Left lung (tissue), 10 donors: ENCODE measurements around the gene SYF2. TPM values are rescaled to one million over a fixed set of nuclear protein-coding genes. Genes with fewer than 3 reads are reported as not detected.
"Not testable (repeated sequence)": the region's sequence is repeated elsewhere in the genome, so short reads cannot be mapped to it uniquely, and the experiment has no call there.

ENCODE experiments used
- ATAC-seq: fragments of 200-7000 bp; cut with Tn5 transposase; one replicate; pipeline ENCODE4 v1.9.1; 2020; ENCODE audit warnings: moderate library complexity
- DNase-seq, 4 donors: peaks; one replicate each; pipeline ENCODE4 v3.0.0-alpha.2; 2013 to 2020
- H3K27ac ChIP-seq, 2 donors: fragments of 200-600 bp; sonication (generic) in 1 of 2; one replicate each; pipeline versions ENCODE4 v1.5.0 to v1.8.0; 2020 to 2021
- H3K27me3 ChIP-seq, 2 donors: fragments of 200-600 bp; sonication (generic) in 1 of 2; one replicate each; pipeline versions ENCODE4 v1.5.0 to v1.8.0; 2020 to 2021
- H3K36me3 ChIP-seq, 2 donors: fragments of 200-600 bp; sonication (generic) in 1 of 2; one replicate each; pipeline versions ENCODE4 v1.5.0 to v1.8.0; 2020 to 2021
- H3K4me1 ChIP-seq, 2 donors: fragments of 200-600 bp; one replicate each; pipeline ENCODE4 v1.8.0; 2021
- H3K4me3 ChIP-seq, 2 donors: fragments of 200-600 bp; sonication (generic) in 1 of 2; one replicate each; pipeline versions ENCODE4 v1.5.0 to v1.8.0; 2020 to 2021; ENCODE audit warnings: mild to moderate bottlenecking in 1 of 2
- H3K9me3 ChIP-seq, 2 donors: fragments of 200-600 bp; sonication (generic) in 1 of 2; one replicate each; pipeline versions ENCODE4 v1.5.0 to v1.8.0; 2020 to 2021
- CTCF ChIP-seq, 2 donors: fragments of 200-600 bp; sonication (generic) in 1 of 2; IDR thresholded peaks; one replicate each; pipeline versions ENCODE4 v1.5.0 to v1.8.0; 2021; ENCODE audit warnings: antibody characterized with exemption in 2 of 2
- intact Hi-C, 2 donors: fragments of 100-400 bp; cut with DNase I; formaldehyde crosslinking; loops; one replicate each; pipeline versions ENCODE4 v1.11.2 to v1.14.2; 2022
- polyA plus RNA-seq, 6 donors: library from polyadenylated mRNA; unstranded; fragments of 120-200 nt; gene quantifications; one replicate each; pipeline ENCODE4 v1.2.1, GENCODE V29; 2013; ENCODE audit not compliant: insufficient read length in 6 of 6
- total RNA-seq, 2 donors: library from RNA; stranded (reverse); fragmentation: NEBNext Ultra II Directional; extraction: Animal tissue kit (Norgen Biotek cat#: 25700); gene quantifications; one replicate each; pipeline ENCODE4 v1.2.1, GENCODE V29; 2021
- donor health status: DM: no; HTN: yes; CAD: no.
- donor health status: DM: no; HTN: no; CAD: no.

The SYF2 gene
- total and polyA plus RNA-seq, 8 donors: 29.1 to 98.2 (median 78.1) TPM

DNA sequence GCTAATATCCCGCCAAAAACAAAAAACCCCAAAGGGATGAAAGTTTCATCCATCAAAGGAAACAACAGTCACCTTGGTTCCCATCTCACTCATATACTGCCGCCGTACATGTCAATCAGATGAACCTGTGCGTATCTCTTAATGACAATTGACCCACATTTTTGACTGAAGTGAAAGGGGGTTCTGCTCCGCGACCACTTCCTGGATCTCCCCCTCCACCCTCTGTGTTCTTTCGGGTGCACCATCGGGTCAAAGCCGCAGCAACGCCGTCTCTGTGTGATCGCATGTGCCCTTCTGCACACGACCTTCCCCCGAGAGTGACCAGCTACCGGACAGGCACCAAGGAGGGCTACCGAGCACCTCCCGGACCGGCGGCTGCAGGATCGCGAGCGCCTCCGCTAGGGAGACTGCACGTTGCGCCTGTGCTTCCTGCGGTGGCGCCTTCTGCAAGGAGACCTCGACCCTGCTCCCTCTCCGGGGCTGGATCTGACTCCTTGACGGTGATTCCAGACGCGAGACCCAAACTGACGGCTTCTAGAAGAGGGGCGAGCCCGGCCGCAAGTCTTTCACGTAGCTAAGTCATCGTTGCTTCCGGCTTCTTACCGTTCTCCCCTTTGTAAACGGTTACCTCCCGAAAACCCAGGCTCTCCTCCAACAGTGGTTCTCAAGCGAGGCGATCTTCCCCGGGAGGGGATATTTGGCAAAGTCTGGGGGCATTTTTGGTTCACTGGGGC lies 34.4 kb upstream of the SYF2 start:
- intact Hi-C loops, H3K4me1 ChIP-seq, H3K9me3 ChIP-seq, H3K27me3 ChIP-seq, H3K36me3 ChIP-seq: not testable (repeated sequence)
- Histone ChIP-seq H3K4me3 (peak overlapping the region; percentile 51 to 60), H3K27ac (peak overlapping the region in 1 of 2 donors; percentile 87)
- ATAC-seq (peak; percentile 83), DNase-seq (peak in 2 of 4 donors; percentile 47 to 86)

- H3K4me3 ChIP-seq, intact Hi-C loops, H3K36me3 ChIP-seq, H3K27me3 ChIP-seq, DNase-seq, H3K27ac ChIP-seq, H3K9me3 ChIP-seq, H3K4me1 ChIP-seq, ATAC-seq: not testable (repeated sequence)
Observed at GRCh38 chr1:25260336-25260735, 28.0 kb upstream of the SYF2 start.

DNA sequence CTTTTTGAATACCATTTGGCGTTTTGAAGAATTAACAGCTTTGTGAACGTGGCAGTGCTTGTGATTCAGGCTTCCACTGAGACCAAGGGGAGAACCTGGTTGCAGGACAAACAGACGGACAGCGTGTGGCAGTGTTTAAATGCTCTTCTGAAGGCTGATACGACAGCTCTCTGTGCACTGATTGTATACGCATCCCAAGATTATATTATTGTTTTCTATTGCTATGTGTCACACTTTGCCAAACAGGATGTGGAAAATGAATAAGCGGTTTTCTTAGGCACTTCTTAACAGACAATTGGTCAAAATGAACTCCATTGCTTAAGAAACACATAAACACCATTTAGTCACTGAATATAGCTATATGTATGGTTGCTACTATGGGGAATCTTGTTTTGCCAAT lies 27.5 kb upstream of the SYF2 start:
- H3K27ac ChIP-seq, H3K4me1 ChIP-seq, DNase-seq, intact Hi-C loops, H3K9me3 ChIP-seq, H3K36me3 ChIP-seq, H3K4me3 ChIP-seq, H3K27me3 ChIP-seq: not testable (repeated sequence)
- peak; percentile 54 for ATAC-seq

GRCh38 chr1:25257196-25257595 lies 24.9 kb upstream of the SYF2 start:
- H3K36me3 ChIP-seq: no peaks in the 10 kb centered on the region

DNA sequence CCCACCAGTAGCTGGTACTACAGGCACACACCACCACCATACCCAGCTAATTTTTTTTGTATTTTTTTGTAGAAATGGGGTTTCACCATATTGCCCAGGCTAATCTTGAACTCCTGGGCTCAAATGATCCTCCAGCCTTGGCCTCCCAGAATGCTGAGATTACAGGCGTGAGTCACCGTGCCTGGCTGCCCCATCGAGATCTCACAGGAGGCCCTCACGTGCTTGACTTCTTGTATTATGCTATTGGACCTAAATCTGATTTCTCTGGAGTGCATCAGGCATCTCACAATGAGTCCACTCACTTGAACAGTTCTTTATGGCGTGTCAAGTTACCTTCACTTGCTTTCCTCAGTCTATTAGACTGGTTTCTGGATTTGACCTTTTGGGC lies 24.3 kb upstream of the SYF2 start:
- intact Hi-C loops: no loop called here
- no peaks in the 10 kb centered on the region for H3K9me3 ChIP-seq
- ATAC-seq: no peak

More at GRCh38 chr1:25257196-25257595, 24.9 kb upstream of the SYF2 start:
- H3K9me3 ChIP-seq: no peaks in the 10 kb centered on the region
- no peak overlapping the region for H3K4me3 ChIP-seq
- H3K4me1 ChIP-seq: peaks cover 0 to 5% of the 10 kb centered on the region in 2 donors
- TF ChIP-seq CTCF (IDR thresholded peaks at IDR 0.05): no peak
- intact Hi-C loops: no loop called here
- H3K27me3 ChIP-seq: no peaks in the 10 kb centered on the region
- ATAC-seq: no peak
- no peak overlapping the region for H3K27ac ChIP-seq
- no peak for DNase-seq

GRCh38 chr1:25255706-25256577 lies 23.6 kb upstream of the SYF2 start:
- no peaks in the 10 kb centered on the region for H3K27me3 ChIP-seq
- H3K36me3 ChIP-seq: no peaks in the 10 kb centered on the region
- TF ChIP-seq CTCF (IDR thresholded peaks at IDR 0.05): no peak
- no peak overlapping the region for H3K27ac ChIP-seq
- H3K4me1 ChIP-seq: peaks cover 0 to 5% of the 10 kb centered on the region in 2 donors
- ATAC-seq (no peak), DNase-seq (no peak)
- no peaks in the 10 kb centered on the region for H3K9me3 ChIP-seq
- H3K4me3 ChIP-seq: no peak overlapping the region
- intact Hi-C loops: no loop called here

More for the DNA sequence above, 24.3 kb upstream of the SYF2 start:
- no peaks in the 10 kb centered on the region for H3K27me3 ChIP-seq
- peaks cover 0 to 5% of the 10 kb centered on the region in 2 donors for H3K4me1 ChIP-seq
- no peaks in the 10 kb centered on the region for H3K36me3 ChIP-seq
- TF ChIP-seq CTCF (IDR thresholded peaks at IDR 0.05): no peak
- no peak overlapping the region for H3K27ac ChIP-seq
- no peak overlapping the region for H3K4me3 ChIP-seq
- no peak for DNase-seq
